ENCODE measurements around the gene CSAG2.
"Not testable (repeated sequence)": the region's sequence is repeated elsewhere in the genome, so short reads cannot be mapped to it uniquely, and the experiment has no call there.

GRCh38 chrX:152700390-152700789 is 8.7 kb downstream of the CSAG2 start:
- TF ChIP-seq, protein P1, sequence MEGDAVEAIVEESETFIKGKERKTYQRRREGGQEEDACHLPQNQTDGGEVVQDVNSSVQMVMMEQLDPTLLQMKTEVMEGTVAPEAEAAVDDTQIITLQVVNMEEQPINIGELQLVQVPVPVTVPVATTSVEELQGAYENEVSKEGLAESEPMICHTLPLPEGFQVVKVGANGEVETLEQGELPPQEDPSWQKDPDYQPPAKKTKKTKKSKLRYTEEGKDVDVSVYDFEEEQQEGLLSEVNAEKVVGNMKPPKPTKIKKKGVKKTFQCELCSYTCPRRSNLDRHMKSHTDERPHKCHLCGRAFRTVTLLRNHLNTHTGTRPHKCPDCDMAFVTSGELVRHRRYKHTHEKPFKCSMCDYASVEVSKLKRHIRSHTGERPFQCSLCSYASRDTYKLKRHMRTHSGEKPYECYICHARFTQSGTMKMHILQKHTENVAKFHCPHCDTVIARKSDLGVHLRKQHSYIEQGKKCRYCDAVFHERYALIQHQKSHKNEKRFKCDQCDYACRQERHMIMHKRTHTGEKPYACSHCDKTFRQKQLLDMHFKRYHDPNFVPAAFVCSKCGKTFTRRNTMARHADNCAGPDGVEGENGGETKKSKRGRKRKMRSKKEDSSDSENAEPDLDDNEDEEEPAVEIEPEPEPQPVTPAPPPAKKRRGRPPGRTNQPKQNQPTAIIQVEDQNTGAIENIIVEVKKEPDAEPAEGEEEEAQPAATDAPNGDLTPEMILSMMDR (IDR thresholded peaks at IDR 0.05), result not testable (repeated sequence)
- not testable (repeated sequence) for TF ChIP-seq POLR2A (IDR thresholded peaks at IDR 0.05)
